SK-N-SH (cell line): Measurements from ENCODE around the gene OBP2A. TPM values are rescaled to one million over a fixed set of nuclear protein-coding genes. Genes with fewer than 3 reads are reported as not detected.
"Not testable (repeated sequence)": the region's sequence is repeated elsewhere in the genome, so short reads cannot be mapped to it uniquely, and the experiment has no call there.

Experiments used
- CTCF ChIA-PET: fragments of 300-600, 350-600 bp; formaldehyde crosslinking; extraction: SDS; loops from one replicate; lab custom pipeline; 2021; lab: Yijun Ruan, JAX
- POLR2A ChIA-PET: fragments of 350-600 bp; sonication (Branson Sonifier 250); formaldehyde crosslinking; extraction: SDS; loops from one replicate; lab custom pipeline; 2020; ENCODE audit warnings: antibody characterized with exemption, inconsistent platforms; lab: Yijun Ruan, JAX
- DNase-seq: peaks from one replicate; pipeline ENCODE4 v3.0.0; 2012
- H2AFZ ChIP-seq: fragments of 200-600 bp; sonication (generic); 2 replicates; pipeline ENCODE4 v1.8.1; 2016; ENCODE audit warnings: antibody characterized with exemption, mild to moderate bottlenecking, low read depth
- H3F3A ChIP-seq: fragments of 200-600 bp; sonication (generic); replicated peaks from 2 replicates; pipeline ENCODE3; 2016; ENCODE audit warnings: antibody characterized with exemption, mild to moderate bottlenecking; ENCODE audit not compliant: insufficient read depth
- H3K27ac ChIP-seq, 2 experiments: fragments of 200-500 bp in 1 of 2; fragments of 200-600 bp in 1 of 2; sonication (Bioruptor generic) in 1 of 2; sonication (generic), shearing (Covaris generic) in 1 of 2; 2 replicates each; pipeline versions ENCODE4 v1.5.1 to v1.6.1; 2014 to 2016; ENCODE audit warnings: low read depth in 2 of 2, inconsistent platforms in 1 of 2, low read length in 1 of 2, mild to moderate bottlenecking in 1 of 2, mixed read lengths in 1 of 2
- H3K27me3 ChIP-seq: fragments of 200-600 bp; sonication (generic), shearing (Covaris generic); 2 replicates; pipeline ENCODE4 v1.6.1; 2016; ENCODE audit warnings: mixed run types; ENCODE audit not compliant: insufficient read depth
- H3K36me3 ChIP-seq, 2 experiments: fragments of 200-500 bp in 1 of 2; fragments of 200-600 bp in 1 of 2; sonication (Bioruptor generic) in 1 of 2; sonication (generic) in 1 of 2; replicated peaks in 1 of 2; 2 replicates each; pipeline versions ENCODE3 to v1.5.1; 2014 to 2016; ENCODE audit warnings: low read length in 1 of 2, mild to moderate bottlenecking in 1 of 2; ENCODE audit not compliant: insufficient read depth in 2 of 2, control insufficient read depth in 1 of 2
- H3K4me1 ChIP-seq, 2 experiments: fragments of 200-500 bp in 1 of 2; fragments of 200-600 bp in 1 of 2; sonication (Bioruptor generic) in 1 of 2; sonication (generic), shearing (Covaris generic) in 1 of 2; 2 replicates each; pipeline versions ENCODE4 v1.5.1 to v1.6.1; 2014 to 2016; ENCODE audit warnings: low read depth in 1 of 2, low read length in 1 of 2, mixed run types in 1 of 2; ENCODE audit not compliant: insufficient read depth in 2 of 2, control insufficient read depth in 1 of 2
- H3K4me2 ChIP-seq: fragments of 200-600 bp; sonication (generic), shearing (Covaris generic); 2 replicates; pipeline ENCODE4 v1.6.1; 2017; ENCODE audit warnings: mixed run types
- H3K4me3 ChIP-seq, 2 experiments: fragments of 200-500 bp in 1 of 2; fragments of 200-600 bp in 1 of 2; sonication (Bioruptor generic) in 1 of 2; sonication (generic), shearing (Covaris generic) in 1 of 2; 2 replicates each; pipeline versions ENCODE4 v1.5.1 to v1.8.1; 2014 to 2016; ENCODE audit warnings: low read depth in 2 of 2, inconsistent platforms in 1 of 2, low read length in 1 of 2, mild to moderate bottlenecking in 1 of 2, mixed read lengths in 1 of 2, moderate library complexity in 1 of 2
- H3K79me2 ChIP-seq: fragments of 200-600 bp; sonication (generic); 2 replicates; pipeline ENCODE4 v1.8.1; 2017; ENCODE audit warnings: mild to moderate bottlenecking; ENCODE audit not compliant: insufficient read depth
- H3K9ac ChIP-seq: fragments of 200-600 bp; sonication (generic); 2 replicates; pipeline ENCODE4 v1.6.1; 2017; ENCODE audit warnings: mixed run types
- H3K9me2 ChIP-seq: fragments of 200-600 bp; sonication (generic); 2 replicates; pipeline ENCODE4 v1.6.1; 2017; ENCODE audit warnings: mixed run types
- H3K9me3 ChIP-seq: fragments of 200-600 bp; sonication (generic); 2 replicates; pipeline ENCODE4 v1.6.1; 2017; ENCODE audit warnings: mixed run types, mild to moderate bottlenecking, moderate library complexity
- H4K20me1 ChIP-seq: fragments of 200-600 bp; sonication (generic); 2 replicates; pipeline ENCODE4 v1.6.1; 2017; ENCODE audit warnings: mild to moderate bottlenecking, mixed run types; ENCODE audit not compliant: insufficient read depth
- CHD2 ChIP-seq: fragments of 150-350 bp; IDR thresholded peaks from 2 replicates; pipeline ENCODE4 v1.6.1; 2018; ENCODE audit warnings: low read length; ENCODE audit not compliant: partially characterized antibody
- FOXJ3 ChIP-seq: sonication (generic); formaldehyde crosslinking; IDR thresholded peaks from 2 replicates; pipeline ENCODE4 v1.5.1; 2020; ENCODE audit warnings: mild to moderate bottlenecking, missing genetic modification reagents
- FOXM1 ChIP-seq: IDR thresholded peaks from 2 replicates; pipeline ENCODE4 v1.4.0; 2012; ENCODE audit warnings: low read depth, mild to moderate bottlenecking
- MAX ChIP-seq: IDR thresholded peaks from 2 replicates; pipeline ENCODE4 v1.4.0; 2012; ENCODE audit warnings: low read depth
- MEF2A ChIP-seq: IDR thresholded peaks from 2 replicates; pipeline ENCODE4 v1.4.0; 2012; ENCODE audit warnings: low read depth, borderline replicate concordance
- NFIC ChIP-seq: IDR thresholded peaks from 2 replicates; pipeline ENCODE4 v1.4.0; 2012; ENCODE audit warnings: borderline replicate concordance
- RAD21 ChIP-seq: IDR thresholded peaks from 2 replicates; pipeline ENCODE4 v1.6.1; 2012; ENCODE audit warnings: mild to moderate bottlenecking, low read length
- RFX5 ChIP-seq: IDR thresholded peaks from 2 replicates; pipeline ENCODE4 v1.6.1; 2012; ENCODE audit warnings: mild to moderate bottlenecking, improper control_type of control experiment, low read length
- RXRA ChIP-seq: IDR thresholded peaks from 2 replicates; pipeline ENCODE4 v1.4.0; 2012; ENCODE audit warnings: low read depth, mild to moderate bottlenecking, borderline replicate concordance
- TCF12 ChIP-seq: IDR thresholded peaks from 2 replicates; pipeline ENCODE4 v1.4.0; 2012
- ZBTB33 ChIP-seq: IDR thresholded peaks from 2 replicates; pipeline ENCODE4 v1.4.0; 2012; ENCODE audit warnings: low read depth, borderline replicate concordance
- WGBS: methylation state at CpG from one replicate; pipeline ENCODE4 v1.1.6; 2017; ENCODE audit warnings: low lambda C conversion rate; 5-methylcytosine and 5-hydroxymethylcytosine counted together
- polyA plus RNA-seq, 3 experiments: library from polyadenylated mRNA; depleted of rRNA; stranded (reverse); fragments of >200 nt; gene quantifications; 2 replicates each; pipeline ENCODE4 v1.2.3, GENCODE V29; 2012
- TF ChIP-seq, protein P1 (sequence below): fragments of 150-350 bp; IDR thresholded peaks from 2 replicates; pipeline ENCODE4 v1.6.1; 2017; ENCODE audit warnings: antibody characterized with exemption, low read length, low read depth, borderline replicate concordance
- TF ChIP-seq, protein P2 (sequence below): IDR thresholded peaks from 2 replicates; pipeline ENCODE4; 2012

Gene OBP2A
- not detected in 2 replicates for polyA plus RNA-seq (2012; rRNA removed)
- polyA plus RNA-seq (2012; cell fraction: cytosol; rRNA removed), result not detected in 2 replicates
- not detected in 2 replicates for polyA plus RNA-seq (2012; cell fraction: nucleus; rRNA removed)

- H3K9ac ChIP-seq, H3K27ac ChIP-seq, H3F3A ChIP-seq, H3K4me3 ChIP-seq, H2AFZ ChIP-seq, CTCF ChIA-PET, H3K79me2 ChIP-seq, DNase-seq, H3K9me3 ChIP-seq, POLR2A ChIA-PET, H3K4me1 ChIP-seq, H3K36me3 ChIP-seq, H3K27me3 ChIP-seq, H4K20me1 ChIP-seq, H3K4me2 ChIP-seq, H3K9me2 ChIP-seq: not testable (repeated sequence)
- WGBS, result 51% methylated on average over 6 of the region's 19 CpGs
Observed at GRCh38 chr9:135545646-135546176, at the start of gene OBP2A. Gene OBP2A (plus strand): TSS chr9:135546126. CDS start chr9:135546181, 55 bp downstream.

DNA sequence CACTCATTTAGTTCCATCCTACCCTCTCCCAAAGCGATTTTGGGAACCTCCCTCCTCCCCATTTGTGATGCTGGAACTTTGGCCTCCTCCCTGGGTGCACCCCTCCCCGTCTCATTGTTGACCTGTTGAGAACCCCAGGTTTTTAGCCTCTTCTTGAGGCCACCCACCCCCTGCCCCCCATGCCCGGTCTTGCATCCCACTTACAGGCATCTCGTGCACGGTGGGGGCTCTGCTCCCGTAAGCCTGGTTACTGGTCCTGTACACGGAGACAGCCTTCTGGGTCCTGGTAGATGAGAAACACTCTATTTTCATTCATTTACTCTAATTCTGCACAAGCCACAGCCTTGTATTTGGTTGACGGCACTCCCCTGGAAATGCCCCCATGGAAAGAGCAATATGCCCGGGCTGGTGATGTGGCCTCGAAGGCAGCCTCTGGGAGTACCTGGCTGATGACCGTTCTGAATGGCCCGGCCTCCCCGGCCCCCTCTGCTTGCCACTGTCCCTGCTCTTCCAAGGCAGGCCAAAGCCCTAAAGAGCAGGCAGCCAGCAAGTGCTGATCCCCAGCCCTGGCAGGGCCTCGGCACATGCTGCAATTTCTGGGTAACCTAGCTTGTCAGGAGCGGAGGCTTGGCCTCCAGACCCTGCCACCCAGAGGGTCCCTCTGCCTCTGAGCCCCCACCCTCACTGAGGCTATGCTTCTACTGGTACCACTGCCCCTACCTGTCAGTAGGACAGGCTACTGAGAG lies 47.4 kb upstream of the OBP2A start:
- ChIA-PET POLR2A (interaction anchor here (2.0 kb wide), 1 partner anchor 18 kb away, joined by 9 read pairs; no protein-coding TSS in a partner anchor), CTCF (interaction anchor here (1.7 to 3.9 kb wide), 4 partner anchors 9 to 20 kb away, joined by 6 to 23 read pairs (median 11); no protein-coding TSS in a partner anchor)
- peak overlapping the region in 1 of 2 experiments; percentile 95; a peak in 2 of 4 replicates for H3K4me3 ChIP-seq
- peak; percentile 3 for DNase-seq
- no peaks in the 10 kb centered on the region for H3K27me3 ChIP-seq
- peaks cover 6 to 19% of the 10 kb centered on the region in 2 experiments; a peak in 3 of 4 replicates for H3K4me1 ChIP-seq
- no peaks in the 10 kb centered on the region for H3K9me2 ChIP-seq
- H3F3A ChIP-seq, result no peaks in the 10 kb centered on the region
- H2AFZ ChIP-seq, result no peak overlapping the region
- peaks cover 0 to 18% of the 10 kb centered on the region in 2 experiments for H3K36me3 ChIP-seq
- H3K4me2 ChIP-seq, result peak overlapping the region; percentile 100; the same call in 1 of the 2 replicates
- WGBS, result 87% methylated on average over 14 of the region's 15 CpGs
- 0 out of 2 replicates have a peak, but pooled peaks cover 7% of the 10 kb centered on the region for H4K20me1 ChIP-seq
- TF ChIP-seq RXRA (no peak), TCF12 (no peak), NFIC (no peak), RFX5 (no peak), CHD2 (no peak), MAX (no peak), FOXM1 (no peak), MEF2A (no peak), RAD21 (no peak), ZBTB33 (no peak), FOXJ3 (CRISPR knock-in tag) (no peak)
- TF ChIP-seq, protein P1, sequence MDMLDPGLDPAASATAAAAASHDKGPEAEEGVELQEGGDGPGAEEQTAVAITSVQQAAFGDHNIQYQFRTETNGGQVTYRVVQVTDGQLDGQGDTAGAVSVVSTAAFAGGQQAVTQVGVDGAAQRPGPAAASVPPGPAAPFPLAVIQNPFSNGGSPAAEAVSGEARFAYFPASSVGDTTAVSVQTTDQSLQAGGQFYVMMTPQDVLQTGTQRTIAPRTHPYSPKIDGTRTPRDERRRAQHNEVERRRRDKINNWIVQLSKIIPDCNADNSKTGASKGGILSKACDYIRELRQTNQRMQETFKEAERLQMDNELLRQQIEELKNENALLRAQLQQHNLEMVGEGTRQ, result no peak
- TF ChIP-seq, protein P2, sequence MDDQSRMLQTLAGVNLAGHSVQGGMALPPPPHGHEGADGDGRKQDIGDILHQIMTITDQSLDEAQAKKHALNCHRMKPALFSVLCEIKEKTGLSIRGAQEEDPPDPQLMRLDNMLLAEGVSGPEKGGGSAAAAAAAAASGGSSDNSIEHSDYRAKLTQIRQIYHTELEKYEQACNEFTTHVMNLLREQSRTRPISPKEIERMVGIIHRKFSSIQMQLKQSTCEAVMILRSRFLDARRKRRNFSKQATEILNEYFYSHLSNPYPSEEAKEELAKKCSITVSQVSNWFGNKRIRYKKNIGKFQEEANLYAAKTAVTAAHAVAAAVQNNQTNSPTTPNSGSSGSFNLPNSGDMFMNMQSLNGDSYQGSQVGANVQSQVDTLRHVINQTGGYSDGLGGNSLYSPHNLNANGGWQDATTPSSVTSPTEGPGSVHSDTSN, result no peak
- H3K9ac ChIP-seq, result no peak overlapping the region
- H3K9me3 ChIP-seq, result no peaks in the 10 kb centered on the region
- H3K27ac ChIP-seq, result no peak overlapping the region
- H3K79me2 ChIP-seq, result peaks cover 19% of the 10 kb centered on the region
